GM12878 (cell line): ENCODE data around the gene OR8K5. TPM values are rescaled to one million over a fixed set of nuclear protein-coding genes. Genes with fewer than 3 reads are reported as not detected.

Source experiments
- ATAC-seq: fragments of 200-7000 bp; cut with Tn5 transposase; 3 replicates; pipeline ENCODE4 v1.9.1; 2020; ENCODE audit warnings: mild to moderate bottlenecking, moderate library complexity
- BruUV-seq: library from RNA; stranded (reverse); fragments of 400-500 nt; replicated peaks from 2 replicates; lab custom pipeline; 2021; lab: Mats Ljungman, UMichigan
- CTCF ChIA-PET: fragments of 300-600 bp; sonication (Branson Sonifier 250); formaldehyde crosslinking; extraction: SDS; loops from one replicate; lab custom pipeline; 2021; ENCODE audit warnings: inconsistent platforms; lab: Yijun Ruan, JAX
- POLR2A ChIA-PET: fragments of 350-600 bp; formaldehyde crosslinking; extraction: SDS; loops from one replicate; lab custom pipeline; 2021; ENCODE audit warnings: inconsistent platforms; lab: Charles Lee
- RAD21 ChIA-PET: fragments of 300-600 bp; sonication (Branson Sonifier 250); formaldehyde crosslinking; loops from one replicate; lab custom pipeline; 2023; ENCODE audit warnings: antibody characterized with exemption; ENCODE audit not compliant: unreplicated experiment; lab: Charles Lee
- SMC1A ChIA-PET: fragments of 300-600 bp; sonication (Branson Sonifier 250); formaldehyde crosslinking; loops from one replicate; lab custom pipeline; 2023; ENCODE audit not compliant: unreplicated experiment, uncharacterized antibody; lab: Charles Lee
- DNase-seq: peaks from one replicate; pipeline ENCODE4 v3.0.0-alpha.2; 2011; ENCODE audit warnings: low read depth, low spot score
- FAIRE-seq: peaks from 3 replicates; lab custom pipeline; 2011; peaks lifted over from hg19 to GRCh38; lab: Jason Lieb, UNC
- H2AFZ ChIP-seq: 2 replicates; pipeline ENCODE4 v1.6.0; 2011; ENCODE audit warnings: low read depth, low read length, control low read depth; ENCODE audit not compliant: control insufficient read depth
- H3K27ac ChIP-seq: 2 replicates; pipeline ENCODE4 v1.5.1; 2011; ENCODE audit warnings: control low read depth; ENCODE audit not compliant: control insufficient read depth, insufficient read depth
- H3K27me3 ChIP-seq, 2 experiments: replicated peaks in 1 of 2; 2 replicates each; pipeline versions ENCODE4 v1.6.0 to v1.6.1; 2011; ENCODE audit warnings: low read length in 1 of 2; ENCODE audit not compliant: control insufficient read depth in 2 of 2, insufficient read depth in 2 of 2
- H3K36me3 ChIP-seq, 2 experiments: 2 replicates each; pipeline ENCODE4 v1.5.1; 2011; ENCODE audit warnings: low read length in 1 of 2; ENCODE audit not compliant: control insufficient read depth in 2 of 2, insufficient read depth in 2 of 2
- H3K4me1 ChIP-seq: 2 replicates; pipeline ENCODE4 v1.6.1; 2011; ENCODE audit warnings: mild to moderate bottlenecking, low read length, moderate library complexity, mixed read lengths; ENCODE audit not compliant: control insufficient read depth, insufficient read depth
- H3K4me2 ChIP-seq: 2 replicates; pipeline ENCODE4 v1.6.0; 2011; ENCODE audit warnings: control low read depth; ENCODE audit not compliant: control insufficient read depth, insufficient read depth
- H3K4me3 ChIP-seq: fragments of 200-600 bp; sonication (generic); 2 replicates; pipeline ENCODE4 v1.5.1; 2016
- H3K79me2 ChIP-seq: 2 replicates; pipeline ENCODE4 v1.6.0; 2011; ENCODE audit warnings: low read length; ENCODE audit not compliant: control insufficient read depth, insufficient read depth
- H3K9ac ChIP-seq: 2 replicates; pipeline ENCODE4 v1.8.0; 2011; ENCODE audit warnings: low read length, control low read depth, mixed read lengths; ENCODE audit not compliant: control insufficient read depth, insufficient read depth
- H3K9me3 ChIP-seq: replicated peaks from 3 replicates; pipeline ENCODE4 v1.5.1; 2011; ENCODE audit warnings: mild to moderate bottlenecking, low read length; ENCODE audit not compliant: control insufficient read depth, insufficient read depth
- H4K20me1 ChIP-seq: 2 replicates; pipeline ENCODE4 v1.6.0; 2011; ENCODE audit not compliant: control insufficient read depth, insufficient read depth
- BMI1 ChIP-seq: fragments of 450-650 bp; IDR thresholded peaks from 2 replicates; pipeline ENCODE4 v1.6.1; 2016; ENCODE audit warnings: mild to moderate bottlenecking, moderate library complexity, borderline replicate concordance
- CBFB ChIP-seq: IDR thresholded peaks from 2 replicates; pipeline ENCODE4 v1.6.1; 2016; ENCODE audit warnings: antibody characterized with exemption, low read depth
- CREM ChIP-seq: IDR thresholded peaks from 2 replicates; pipeline ENCODE4 v1.6.1; 2014; ENCODE audit warnings: antibody characterized with exemption, low read depth
- HCFC1 ChIP-seq: fragments of 150-350 bp; IDR thresholded peaks from 2 replicates; pipeline ENCODE4 v1.6.1; 2014; ENCODE audit warnings: low read length
- NBN ChIP-seq: fragments of 450-650 bp; IDR thresholded peaks from 2 replicates; pipeline ENCODE4 v1.6.1; 2016
- NFYA ChIP-seq: IDR thresholded peaks from 2 replicates; pipeline ENCODE4 v1.6.1; 2011; ENCODE audit warnings: low read depth, mild to moderate bottlenecking, low read length, improper control_type of control experiment, borderline replicate concordance
- PML ChIP-seq: IDR thresholded peaks from 2 replicates; pipeline ENCODE4 v1.6.1; 2012; ENCODE audit warnings: low read length, inconsistent platforms
- RB1 ChIP-seq: fragments of 450-650 bp; formaldehyde crosslinking; IDR thresholded peaks from 2 replicates; pipeline ENCODE4 v1.6.1; 2017; ENCODE audit warnings: mild to moderate bottlenecking, borderline replicate concordance
- RBBP5 ChIP-seq: fragments of 200-600 bp; sonication (generic); conservative IDR thresholded peaks from 2 replicates; pipeline ENCODE4 v1.6.1; 2016
- RELA ChIP-seq: fragments of 450-650 bp; IDR thresholded peaks from 2 replicates; pipeline ENCODE4 v1.8.0; 2014; ENCODE audit warnings: borderline replicate concordance; ENCODE audit not compliant: partially characterized antibody
- SMARCA5 ChIP-seq: fragments of 450-650 bp; IDR thresholded peaks from 2 replicates; pipeline ENCODE4 v1.6.1; 2017; ENCODE audit warnings: mild to moderate bottlenecking
- SRF ChIP-seq, 2 experiments: IDR thresholded peaks; 2 replicates each; pipeline ENCODE4 v1.6.1; 2011; ENCODE audit warnings: low read depth in 2 of 2, low read length in 2 of 2, mild to moderate bottlenecking in 1 of 2, moderate library complexity in 1 of 2
- STAT3 ChIP-seq: IDR thresholded peaks from 2 replicates; pipeline ENCODE4 v1.6.1; 2011; ENCODE audit warnings: low read depth, low read length, improper control_type of control experiment
- TARDBP ChIP-seq: IDR thresholded peaks from 2 replicates; pipeline ENCODE4 v1.6.1; 2016; ENCODE audit warnings: borderline replicate concordance
- ZNF217 ChIP-seq: fragments of 450-650 bp; IDR thresholded peaks from 2 replicates; pipeline ENCODE4 v1.6.1; 2017; ENCODE audit warnings: antibody characterized with exemption, mild to moderate bottlenecking
- WGBS: methylation state at CpG from one replicate; pipeline ENCODE4 v1.1.6; 2016; ENCODE audit warnings: low lambda C conversion rate; ENCODE audit not compliant: insufficient replicate concordance, insufficient coverage; ENCODE audit errors: missing lambda C conversion rate; 5-methylcytosine and 5-hydroxymethylcytosine counted together
- in situ Hi-C: fragments of 300-500 bp; cut with MboI; formaldehyde crosslinking; loops from 9 replicates; pipeline ENCODE4 v1.14.3; 2018; ENCODE audit warnings: mixed read lengths
- intact Hi-C: fragments of 100-400 bp; cut with micrococcal nuclease; formaldehyde crosslinking; loops from one replicate; pipeline ENCODE4 v1.14.2; 2022; ENCODE audit not compliant: unreplicated experiment
- polyA plus RNA-seq, 11 experiments: library from polyadenylated mRNA; depleted of rRNA in 4 of 11; unstranded in 6 of 11; stranded (reverse) in 5 of 11; fragments of >200 nt; fragmentation: Nextera tagmentation in 4 of 11; fragmentation: Illumina TruSeq in 1 of 11; extraction: Ambion mirVana in 4 of 11; extraction: Trizol in 1 of 11; gene quantifications; 1 replicate in 1 of 11; 2 replicates in 10 of 11; pipeline versions ENCODE4 v1.2.1 to v1.2.3, GENCODE V29; 2011 to 2016; ENCODE audit warnings: inconsistent platforms in 2 of 11, missing spikeins in 2 of 11, low read depth in 1 of 11
- total RNA-seq, 4 experiments: library from RNA; depleted of rRNA in 3 of 4; stranded (reverse); fragments of >200 nt in 3 of 4; fragmentation: Illumina TruSeq in 1 of 4; extraction: Trizol in 1 of 4; gene quantifications; 2 replicates each; pipeline versions ENCODE4 v1.2.1 to v1.2.3, GENCODE V29; 2013 to 2021
- TF ChIP-seq, protein P1 (sequence below): IDR thresholded peaks from 2 replicates; pipeline ENCODE4 v1.6.1; 2012; ENCODE audit warnings: low read depth, low read length, improper control_type of control experiment
- TF ChIP-seq, protein P2 (sequence below): fragments of 150-350 bp; IDR thresholded peaks from 2 replicates; pipeline ENCODE4 v1.6.1; 2014; ENCODE audit warnings: mild to moderate bottlenecking, low read depth, low read length
- TF ChIP-seq, protein P3 (sequence below): fragments of 450-650 bp; IDR thresholded peaks from 2 replicates; pipeline ENCODE4 v1.6.1; 2018; ENCODE audit warnings: borderline replicate concordance, mild to moderate bottlenecking; ENCODE audit not compliant: partially characterized antibody
- TF ChIP-seq, protein P4 (sequence below): fragments of 450-650 bp; IDR thresholded peaks from 2 replicates; pipeline ENCODE4 v1.6.1; 2017; ENCODE audit warnings: mild to moderate bottlenecking, low read depth, inconsistent platforms; ENCODE audit not compliant: poor library complexity, severe bottlenecking

Gene OR8K5
- total and polyA plus RNA-seq, 10 of the 15 experiments (the other 5 are each of a cell fraction or from before 2014, with no cell fraction given) = not detected

DNA sequence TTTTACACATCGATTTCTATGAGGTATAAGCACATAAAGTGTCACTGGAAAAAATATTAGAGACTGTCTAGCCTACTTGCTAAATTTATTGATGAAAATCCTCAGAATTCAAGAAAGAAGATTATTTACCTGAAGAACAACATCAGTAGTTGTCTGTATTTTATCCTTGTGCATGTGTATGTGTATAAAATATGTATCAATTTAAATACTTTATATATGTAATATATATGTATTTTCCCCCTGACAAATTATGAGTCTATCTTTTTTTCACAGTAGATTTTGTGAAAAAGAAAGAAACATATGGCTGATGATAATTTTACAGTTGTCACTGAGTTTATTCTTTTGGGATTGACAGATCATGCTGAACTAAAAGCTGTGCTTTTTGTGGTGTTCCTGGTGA is 16.2 kb upstream of the OR8K5 start, which contains the start of gene OR5J2 (continued):
- TF ChIP-seq, protein P1, sequence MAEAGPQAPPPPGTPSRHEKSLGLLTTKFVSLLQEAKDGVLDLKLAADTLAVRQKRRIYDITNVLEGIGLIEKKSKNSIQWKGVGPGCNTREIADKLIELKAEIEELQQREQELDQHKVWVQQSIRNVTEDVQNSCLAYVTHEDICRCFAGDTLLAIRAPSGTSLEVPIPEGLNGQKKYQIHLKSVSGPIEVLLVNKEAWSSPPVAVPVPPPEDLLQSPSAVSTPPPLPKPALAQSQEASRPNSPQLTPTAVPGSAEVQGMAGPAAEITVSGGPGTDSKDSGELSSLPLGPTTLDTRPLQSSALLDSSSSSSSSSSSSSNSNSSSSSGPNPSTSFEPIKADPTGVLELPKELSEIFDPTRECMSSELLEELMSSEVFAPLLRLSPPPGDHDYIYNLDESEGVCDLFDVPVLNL = no peak
- no peak for TF ChIP-seq RB1
- no peak for TF ChIP-seq STAT3
- TF ChIP-seq SRF (IDR thresholded peaks at IDR 0.05; ENCODE audit: low read depth in 2 of 2, low read length in 2 of 2) = no peak
- no peak for TF ChIP-seq CREM
- TF ChIP-seq, protein P2, sequence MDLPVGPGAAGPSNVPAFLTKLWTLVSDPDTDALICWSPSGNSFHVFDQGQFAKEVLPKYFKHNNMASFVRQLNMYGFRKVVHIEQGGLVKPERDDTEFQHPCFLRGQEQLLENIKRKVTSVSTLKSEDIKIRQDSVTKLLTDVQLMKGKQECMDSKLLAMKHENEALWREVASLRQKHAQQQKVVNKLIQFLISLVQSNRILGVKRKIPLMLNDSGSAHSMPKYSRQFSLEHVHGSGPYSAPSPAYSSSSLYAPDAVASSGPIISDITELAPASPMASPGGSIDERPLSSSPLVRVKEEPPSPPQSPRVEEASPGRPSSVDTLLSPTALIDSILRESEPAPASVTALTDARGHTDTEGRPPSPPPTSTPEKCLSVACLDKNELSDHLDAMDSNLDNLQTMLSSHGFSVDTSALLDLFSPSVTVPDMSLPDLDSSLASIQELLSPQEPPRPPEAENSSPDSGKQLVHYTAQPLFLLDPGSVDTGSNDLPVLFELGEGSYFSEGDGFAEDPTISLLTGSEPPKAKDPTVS = no peak
- TF ChIP-seq SMARCA5 = no peak
- TF ChIP-seq HCFC1 = no peak

DNA sequence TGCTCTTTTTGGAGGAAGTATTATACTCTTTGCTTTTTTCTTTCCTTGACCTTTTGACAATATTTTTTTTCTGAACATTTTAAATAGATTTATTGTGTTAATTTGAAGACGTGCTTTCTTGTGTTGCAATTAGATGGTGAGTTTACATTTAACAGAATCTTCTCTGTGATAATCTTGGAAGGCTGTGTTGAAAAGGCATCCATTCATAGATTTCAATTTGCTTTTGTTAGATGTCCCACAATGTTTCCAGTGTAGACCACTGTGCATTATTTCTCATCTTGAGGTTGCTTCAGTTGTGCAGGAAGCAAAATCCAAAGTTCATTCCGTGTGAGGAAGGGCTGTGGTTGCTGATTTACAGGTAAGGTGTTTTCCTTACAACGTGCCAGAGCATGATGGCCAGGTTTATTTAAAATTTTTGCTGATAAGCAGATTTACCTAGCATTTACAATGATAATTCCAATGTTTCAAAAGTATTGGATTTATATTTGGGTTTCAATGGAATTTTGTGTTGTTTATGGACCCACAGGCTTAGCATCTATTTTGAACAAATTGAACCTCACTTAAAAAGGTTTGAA is 12.2 kb upstream of the OR8K5 start:
- intact Hi-C loops = no loop called here
- in situ Hi-C loops = no loop called here
- no peaks in the 10 kb centered on the region for H3K9me3 ChIP-seq
- no peaks in the 10 kb centered on the region for H3K36me3 ChIP-seq
- FAIRE-seq (no peak), ATAC-seq (no peak), DNase-seq (no peak)
- ChIA-PET POLR2A (no interaction called here), SMC1A (no interaction called here), RAD21 (no interaction called here), CTCF (no interaction called here)
- no peaks in the 10 kb centered on the region for H3K79me2 ChIP-seq
- 12% methylated on average over 3 of the region's 3 CpGs for WGBS
- H3K4me1 ChIP-seq = no peaks in the 10 kb centered on the region
- no peak overlapping the region for H3K4me3 ChIP-seq
- H3K27ac ChIP-seq = no peak overlapping the region
- no peak overlapping the region for H2AFZ ChIP-seq
- H3K4me2 ChIP-seq = no peak overlapping the region
- H4K20me1 ChIP-seq = no peaks in the 10 kb centered on the region
- no peaks in the 10 kb centered on the region for H3K27me3 ChIP-seq
- no TSS peak for BruUV-seq
- no peak overlapping the region for H3K9ac ChIP-seq
- TF ChIP-seq, protein P3, sequence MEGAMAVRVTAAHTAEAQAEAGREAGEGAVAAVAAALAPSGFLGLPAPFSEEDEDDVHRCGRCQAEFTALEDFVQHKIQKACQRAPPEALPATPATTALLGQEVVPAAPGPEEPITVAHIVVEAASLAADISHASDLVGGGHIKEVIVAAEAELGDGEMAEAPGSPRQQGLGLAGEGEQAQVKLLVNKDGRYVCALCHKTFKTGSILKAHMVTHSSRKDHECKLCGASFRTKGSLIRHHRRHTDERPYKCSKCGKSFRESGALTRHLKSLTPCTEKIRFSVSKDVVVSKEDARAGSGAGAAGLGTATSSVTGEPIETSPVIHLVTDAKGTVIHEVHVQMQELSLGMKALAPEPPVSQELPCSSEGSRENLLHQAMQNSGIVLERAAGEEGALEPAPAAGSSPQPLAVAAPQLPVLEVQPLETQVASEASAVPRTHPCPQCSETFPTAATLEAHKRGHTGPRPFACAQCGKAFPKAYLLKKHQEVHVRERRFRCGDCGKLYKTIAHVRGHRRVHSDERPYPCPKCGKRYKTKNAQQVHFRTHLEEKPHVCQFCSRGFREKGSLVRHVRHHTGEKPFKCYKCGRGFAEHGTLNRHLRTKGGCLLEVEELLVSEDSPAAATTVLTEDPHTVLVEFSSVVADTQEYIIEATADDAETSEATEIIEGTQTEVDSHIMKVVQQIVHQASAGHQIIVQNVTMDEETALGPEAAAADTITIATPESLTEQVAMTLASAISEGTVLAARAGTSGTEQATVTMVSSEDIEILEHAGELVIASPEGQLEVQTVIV = no peak
- no peak for TF ChIP-seq NFYA
- TF ChIP-seq PML = no peak
- no peak for TF ChIP-seq CBFB
- no peak for TF ChIP-seq NBN
- TF ChIP-seq RBBP5 = no peak
- TF ChIP-seq RELA = no peak
- no peak for TF ChIP-seq TARDBP
- TF ChIP-seq, protein P4, sequence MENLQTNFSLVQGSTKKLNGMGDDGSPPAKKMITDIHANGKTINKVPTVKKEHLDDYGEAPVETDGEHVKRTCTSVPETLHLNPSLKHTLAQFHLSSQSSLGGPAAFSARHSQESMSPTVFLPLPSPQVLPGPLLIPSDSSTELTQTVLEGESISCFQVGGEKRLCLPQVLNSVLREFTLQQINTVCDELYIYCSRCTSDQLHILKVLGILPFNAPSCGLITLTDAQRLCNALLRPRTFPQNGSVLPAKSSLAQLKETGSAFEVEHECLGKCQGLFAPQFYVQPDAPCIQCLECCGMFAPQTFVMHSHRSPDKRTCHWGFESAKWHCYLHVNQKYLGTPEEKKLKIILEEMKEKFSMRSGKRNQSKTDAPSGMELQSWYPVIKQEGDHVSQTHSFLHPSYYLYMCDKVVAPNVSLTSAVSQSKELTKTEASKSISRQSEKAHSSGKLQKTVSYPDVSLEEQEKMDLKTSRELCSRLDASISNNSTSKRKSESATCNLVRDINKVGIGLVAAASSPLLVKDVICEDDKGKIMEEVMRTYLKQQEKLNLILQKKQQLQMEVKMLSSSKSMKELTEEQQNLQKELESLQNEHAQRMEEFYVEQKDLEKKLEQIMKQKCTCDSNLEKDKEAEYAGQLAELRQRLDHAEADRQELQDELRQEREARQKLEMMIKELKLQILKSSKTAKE = no peak
- no peak for TF ChIP-seq BMI1
- no peak for TF ChIP-seq ZNF217
